ENCODE data around the gene UQCR10.

DNA sequence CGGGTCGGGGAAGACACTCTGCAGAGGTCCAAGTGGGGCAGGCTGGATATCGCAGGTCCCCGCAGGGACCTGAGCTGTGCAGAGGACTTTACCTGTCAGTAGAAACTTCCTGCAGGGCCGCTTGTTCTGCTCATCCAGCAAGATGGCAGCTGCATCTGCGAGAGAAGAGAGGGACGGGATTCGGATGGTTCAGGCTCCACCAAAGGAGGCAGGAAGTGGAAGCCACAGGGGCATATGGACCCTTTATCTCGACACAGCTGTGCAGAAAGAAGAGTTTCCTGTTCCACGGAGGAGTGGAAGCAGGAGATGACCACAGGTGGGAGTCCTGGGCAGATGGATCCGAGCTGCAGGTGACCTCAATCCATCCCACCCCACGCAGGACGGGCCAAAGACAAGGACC lies 24.8 kb upstream of the UQCR10 start:
- TF ChIP-seq, protein P1, sequence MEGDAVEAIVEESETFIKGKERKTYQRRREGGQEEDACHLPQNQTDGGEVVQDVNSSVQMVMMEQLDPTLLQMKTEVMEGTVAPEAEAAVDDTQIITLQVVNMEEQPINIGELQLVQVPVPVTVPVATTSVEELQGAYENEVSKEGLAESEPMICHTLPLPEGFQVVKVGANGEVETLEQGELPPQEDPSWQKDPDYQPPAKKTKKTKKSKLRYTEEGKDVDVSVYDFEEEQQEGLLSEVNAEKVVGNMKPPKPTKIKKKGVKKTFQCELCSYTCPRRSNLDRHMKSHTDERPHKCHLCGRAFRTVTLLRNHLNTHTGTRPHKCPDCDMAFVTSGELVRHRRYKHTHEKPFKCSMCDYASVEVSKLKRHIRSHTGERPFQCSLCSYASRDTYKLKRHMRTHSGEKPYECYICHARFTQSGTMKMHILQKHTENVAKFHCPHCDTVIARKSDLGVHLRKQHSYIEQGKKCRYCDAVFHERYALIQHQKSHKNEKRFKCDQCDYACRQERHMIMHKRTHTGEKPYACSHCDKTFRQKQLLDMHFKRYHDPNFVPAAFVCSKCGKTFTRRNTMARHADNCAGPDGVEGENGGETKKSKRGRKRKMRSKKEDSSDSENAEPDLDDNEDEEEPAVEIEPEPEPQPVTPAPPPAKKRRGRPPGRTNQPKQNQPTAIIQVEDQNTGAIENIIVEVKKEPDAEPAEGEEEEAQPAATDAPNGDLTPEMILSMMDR (IDR thresholded peaks at IDR 0.05) = no peak
- TF ChIP-seq EP300 (IDR thresholded peaks at IDR 0.05) (no peak), POLR2A (IDR thresholded peaks at IDR 0.05) (no peak)

All from stomach (tissue), 4 donors.